Breast epithelium (tissue), 3 donors: ENCODE results near the gene ADGRV1.

Experiments used
- POLR2AphosphoS5 ChIP-seq, 3 donors: sonication (generic); formaldehyde crosslinking; IDR thresholded peaks; one replicate each; pipeline ENCODE4 v1.6.1; 2017; ENCODE audit warnings: antibody characterized with exemption in 3 of 3
- TF ChIP-seq, protein P1 (sequence below), 3 donors: fragments of 450-650 bp; IDR thresholded peaks; one replicate each; pipeline ENCODE4 v1.5.1; 2016 to 2017; ENCODE audit warnings: antibody characterized with exemption in 3 of 3, mild to moderate bottlenecking in 3 of 3, moderate library complexity in 3 of 3

GRCh38 chr5:90890180-90890579 lies 331.6 kb downstream of the ADGRV1 start:
- TF ChIP-seq, protein P1, sequence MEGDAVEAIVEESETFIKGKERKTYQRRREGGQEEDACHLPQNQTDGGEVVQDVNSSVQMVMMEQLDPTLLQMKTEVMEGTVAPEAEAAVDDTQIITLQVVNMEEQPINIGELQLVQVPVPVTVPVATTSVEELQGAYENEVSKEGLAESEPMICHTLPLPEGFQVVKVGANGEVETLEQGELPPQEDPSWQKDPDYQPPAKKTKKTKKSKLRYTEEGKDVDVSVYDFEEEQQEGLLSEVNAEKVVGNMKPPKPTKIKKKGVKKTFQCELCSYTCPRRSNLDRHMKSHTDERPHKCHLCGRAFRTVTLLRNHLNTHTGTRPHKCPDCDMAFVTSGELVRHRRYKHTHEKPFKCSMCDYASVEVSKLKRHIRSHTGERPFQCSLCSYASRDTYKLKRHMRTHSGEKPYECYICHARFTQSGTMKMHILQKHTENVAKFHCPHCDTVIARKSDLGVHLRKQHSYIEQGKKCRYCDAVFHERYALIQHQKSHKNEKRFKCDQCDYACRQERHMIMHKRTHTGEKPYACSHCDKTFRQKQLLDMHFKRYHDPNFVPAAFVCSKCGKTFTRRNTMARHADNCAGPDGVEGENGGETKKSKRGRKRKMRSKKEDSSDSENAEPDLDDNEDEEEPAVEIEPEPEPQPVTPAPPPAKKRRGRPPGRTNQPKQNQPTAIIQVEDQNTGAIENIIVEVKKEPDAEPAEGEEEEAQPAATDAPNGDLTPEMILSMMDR (IDR thresholded peaks at IDR 0.05): no peak
- no peak for TF ChIP-seq POLR2AphosphoS5 (IDR thresholded peaks at IDR 0.05)
